Hepatocyte (in vitro differentiated cells): ENCODE measurements around the gene ZBTB16. TPM values are rescaled to one million over a fixed set of nuclear protein-coding genes. Genes with fewer than 3 reads are reported as not detected.

Source experiments
- DNase-seq: peaks from one replicate; pipeline ENCODE4 v3.0.0-alpha.2; 2016; ENCODE audit warnings: low spot score
- H2AFZ ChIP-seq: fragments of 200-600 bp; sonication (generic); 2 replicates; pipeline ENCODE4 v1.6.0; 2016; ENCODE audit warnings: antibody characterized with exemption, mild to moderate bottlenecking
- H3K27ac ChIP-seq: fragments of 200-600 bp; sonication (generic); 2 replicates; pipeline ENCODE4 v1.5.1; 2016; ENCODE audit warnings: mild to moderate bottlenecking
- H3K27me3 ChIP-seq: fragments of 200-600 bp; sonication (generic); 2 replicates; pipeline ENCODE4 v1.6.1; 2016
- H3K36me3 ChIP-seq: fragments of 200-600 bp; sonication (generic); replicated peaks from 2 replicates; pipeline ENCODE4 v1.5.1; 2016; ENCODE audit warnings: low read depth; ENCODE audit not compliant: insufficient read depth
- H3K4me1 ChIP-seq: fragments of 200-600 bp; sonication (generic); 2 replicates; pipeline ENCODE4 v1.5.1; 2016; ENCODE audit warnings: mild to moderate bottlenecking, moderate library complexity; ENCODE audit not compliant: insufficient read depth
- H3K4me2 ChIP-seq: fragments of 200-600 bp; sonication (generic); 2 replicates; pipeline ENCODE4 v1.6.0; 2016
- H3K4me3 ChIP-seq: fragments of 200-600 bp; sonication (generic); 2 replicates; pipeline ENCODE4 v1.5.1; 2016; ENCODE audit warnings: mild to moderate bottlenecking
- H3K79me2 ChIP-seq: fragments of 200-600 bp; sonication (generic); 2 replicates; pipeline ENCODE4 v1.6.0; 2017; ENCODE audit warnings: mild to moderate bottlenecking
- H3K9me2 ChIP-seq: fragments of 200-600 bp; sonication (generic); replicated peaks from 2 replicates; pipeline ENCODE4 v1.6.0; 2017; ENCODE audit warnings: mild to moderate bottlenecking; ENCODE audit not compliant: insufficient read depth
- H3K9me3 ChIP-seq: fragments of 200-600 bp; sonication (generic); 2 replicates; pipeline ENCODE4 v1.5.1; 2016; ENCODE audit warnings: low read depth, mild to moderate bottlenecking
- H4K20me1 ChIP-seq: fragments of 200-600 bp; sonication (generic); 2 replicates; pipeline ENCODE4 v1.6.0; 2016; ENCODE audit warnings: mild to moderate bottlenecking; ENCODE audit not compliant: insufficient read depth, poor library complexity, severe bottlenecking
- EZH2 ChIP-seq: fragments of 200-600 bp; sonication (generic); IDR thresholded peaks from 2 replicates; pipeline ENCODE4 v1.6.1; 2016; ENCODE audit warnings: antibody characterized with exemption, mild to moderate bottlenecking, borderline replicate concordance
- EZH2phosphoT487 ChIP-seq: fragments of 200-600 bp; sonication (generic); IDR thresholded peaks from one replicate; pipeline ENCODE4 v1.6.1; 2018; ENCODE audit warnings: antibody characterized with exemption, mild to moderate bottlenecking, low read depth, moderate library complexity; ENCODE audit not compliant: unreplicated experiment, severe bottlenecking
- WGBS: methylation state at CpG from one replicate; pipeline ENCODE4 v1.1.6; 2016; ENCODE audit warnings: low lambda C conversion rate; ENCODE audit errors: missing lambda C conversion rate; 5-methylcytosine and 5-hydroxymethylcytosine counted together
- polyA plus RNA-seq: library from polyadenylated mRNA; unstranded; fragments of >200 nt; fragmentation: Nextera tagmentation; extraction: Ambion mirVana; gene quantifications from 2 replicates; pipeline ENCODE4 v1.2.1, GENCODE V29; 2016
- total RNA-seq: library from RNA; depleted of rRNA; stranded (reverse); fragments of >200 nt; gene quantifications from 2 replicates; pipeline ENCODE4 v1.2.3, GENCODE V29; 2014
- TF ChIP-seq, protein P1 (sequence below): fragments of 200-600 bp; sonication (generic); IDR thresholded peaks from 2 replicates; pipeline ENCODE4 v1.5.1; 2016; ENCODE audit warnings: antibody characterized with exemption, mild to moderate bottlenecking; ENCODE audit not compliant: poor library complexity

ZBTB16 gene
- total and polyA plus RNA-seq, 2 experiments from 2014 or later: 30.1 to 52.3 TPM

DNA sequence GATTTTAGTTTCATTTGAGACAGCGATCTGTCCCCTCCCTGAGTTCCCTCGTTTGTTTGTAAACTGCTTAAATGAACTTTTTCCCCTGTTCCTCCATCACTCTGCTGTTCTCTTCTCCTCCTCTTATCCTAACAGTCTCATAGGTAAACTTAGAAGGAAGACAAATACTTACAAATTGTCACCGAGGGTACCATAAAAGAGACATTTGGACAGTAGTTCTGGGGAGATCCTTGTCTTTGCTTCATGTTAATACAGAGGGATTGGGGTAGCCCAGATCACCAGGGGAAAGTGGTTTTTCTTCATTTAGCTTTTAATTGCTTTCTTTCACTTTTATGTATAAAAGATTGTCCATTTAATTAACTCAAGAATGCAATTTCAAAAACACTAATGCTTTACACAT, 46.1 kb downstream of the ZBTB16 start:
- Histone ChIP-seq H3K79me2 (peaks cover 91% of the 10 kb centered on the region), H3K9me2 (no peaks in the 10 kb centered on the region), H3K9me3 (no peaks in the 10 kb centered on the region), H4K20me1 (peaks cover 3% of the 10 kb centered on the region), H3K27ac (no peak overlapping the region), H3K4me3 (no peak overlapping the region), H3K4me1 (peaks cover 37% of the 10 kb centered on the region), H3K27me3 (no peaks in the 10 kb centered on the region), H3K4me2 (no peak overlapping the region), H2AFZ (no peak overlapping the region), H3K36me3 (no peaks in the 10 kb centered on the region)
- TF ChIP-seq EZH2 (no peak), EZH2phosphoT487 (no peak)
- TF ChIP-seq, protein P1, sequence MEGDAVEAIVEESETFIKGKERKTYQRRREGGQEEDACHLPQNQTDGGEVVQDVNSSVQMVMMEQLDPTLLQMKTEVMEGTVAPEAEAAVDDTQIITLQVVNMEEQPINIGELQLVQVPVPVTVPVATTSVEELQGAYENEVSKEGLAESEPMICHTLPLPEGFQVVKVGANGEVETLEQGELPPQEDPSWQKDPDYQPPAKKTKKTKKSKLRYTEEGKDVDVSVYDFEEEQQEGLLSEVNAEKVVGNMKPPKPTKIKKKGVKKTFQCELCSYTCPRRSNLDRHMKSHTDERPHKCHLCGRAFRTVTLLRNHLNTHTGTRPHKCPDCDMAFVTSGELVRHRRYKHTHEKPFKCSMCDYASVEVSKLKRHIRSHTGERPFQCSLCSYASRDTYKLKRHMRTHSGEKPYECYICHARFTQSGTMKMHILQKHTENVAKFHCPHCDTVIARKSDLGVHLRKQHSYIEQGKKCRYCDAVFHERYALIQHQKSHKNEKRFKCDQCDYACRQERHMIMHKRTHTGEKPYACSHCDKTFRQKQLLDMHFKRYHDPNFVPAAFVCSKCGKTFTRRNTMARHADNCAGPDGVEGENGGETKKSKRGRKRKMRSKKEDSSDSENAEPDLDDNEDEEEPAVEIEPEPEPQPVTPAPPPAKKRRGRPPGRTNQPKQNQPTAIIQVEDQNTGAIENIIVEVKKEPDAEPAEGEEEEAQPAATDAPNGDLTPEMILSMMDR: no peak
- no peak for DNase-seq
- WGBS: 63% methylated on average over 3 of the region's 3 CpGs

DNA sequence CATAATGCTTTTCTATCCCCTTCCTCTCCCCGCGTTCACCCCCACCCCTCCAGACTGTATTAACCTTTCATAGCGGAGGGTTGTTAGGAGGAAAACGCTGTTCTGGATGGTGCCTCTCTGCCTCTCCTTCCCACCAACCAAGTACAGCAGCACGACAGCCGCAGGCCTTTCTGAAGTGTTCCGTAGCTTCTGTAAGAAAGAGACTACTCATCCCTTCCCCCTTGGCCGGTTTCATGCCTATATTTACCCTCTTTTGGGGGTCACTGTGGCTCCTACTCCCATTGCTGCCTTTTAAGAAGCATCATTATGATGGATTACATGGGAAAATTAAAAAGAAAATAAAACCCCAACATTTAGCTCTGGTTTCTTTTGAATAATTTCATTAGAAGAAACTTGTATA, 46.5 kb downstream of the ZBTB16 start:
- peaks cover 89% of the 10 kb centered on the region for H3K79me2 ChIP-seq
- WGBS: 70% methylated on average over 8 of the region's 8 CpGs
- H2AFZ ChIP-seq: no peak overlapping the region
- no peaks in the 10 kb centered on the region for H3K36me3 ChIP-seq
- H3K4me2 ChIP-seq: no peak overlapping the region
- TF ChIP-seq, protein P1: no peak
- TF ChIP-seq EZH2phosphoT487: no peak
- no peak for TF ChIP-seq EZH2
- no peak overlapping the region for H3K27ac ChIP-seq
- H3K9me3 ChIP-seq: no peaks in the 10 kb centered on the region
- peaks cover 3% of the 10 kb centered on the region for H4K20me1 ChIP-seq
- no peaks in the 10 kb centered on the region for H3K9me2 ChIP-seq
- H3K4me3 ChIP-seq: no peak overlapping the region
- H3K4me1 ChIP-seq: peaks cover 41% of the 10 kb centered on the region
- no peaks in the 10 kb centered on the region for H3K27me3 ChIP-seq
- no peak for DNase-seq

DNA sequence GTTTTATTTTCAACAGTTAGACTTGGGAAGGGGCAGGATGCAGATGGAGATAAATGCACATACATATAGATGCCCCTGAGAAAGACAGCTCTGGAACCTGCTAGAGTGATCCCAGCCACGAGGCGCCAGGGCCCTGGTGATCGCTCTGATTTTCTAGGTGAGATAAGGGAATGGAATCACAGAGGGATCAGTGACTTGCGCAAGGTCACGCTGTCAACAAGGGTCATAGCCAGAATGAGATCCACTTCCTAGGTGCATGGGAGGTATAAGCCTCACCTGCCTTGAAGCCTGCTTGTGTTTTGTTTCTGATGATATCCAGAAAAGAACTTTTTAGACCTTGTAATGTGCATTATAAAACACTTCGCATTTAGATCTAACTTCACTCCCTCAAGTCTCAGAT, 47.5 kb downstream of the ZBTB16 start:
- no peak overlapping the region for H3K4me2 ChIP-seq
- peaks cover 49% of the 10 kb centered on the region for H3K4me1 ChIP-seq
- peaks cover 3% of the 10 kb centered on the region for H4K20me1 ChIP-seq
- H3K27me3 ChIP-seq: no peaks in the 10 kb centered on the region
- H3K79me2 ChIP-seq: peaks cover 86% of the 10 kb centered on the region
- 85% methylated on average over 6 of the region's 6 CpGs for WGBS
- DNase-seq: no peak
- H3K9me3 ChIP-seq: no peaks in the 10 kb centered on the region
- H3K27ac ChIP-seq: no peak overlapping the region
- no peaks in the 10 kb centered on the region for H3K36me3 ChIP-seq
- no peaks in the 10 kb centered on the region for H3K9me2 ChIP-seq
- H2AFZ ChIP-seq: no peak overlapping the region
- no peak overlapping the region for H3K4me3 ChIP-seq
- TF ChIP-seq EZH2 (no peak), EZH2phosphoT487 (no peak)
- TF ChIP-seq, protein P1: no peak
